ENCODE results near the gene RALGAPA1.
"Not testable (repeated sequence)": the region's sequence is repeated elsewhere in the genome, so short reads cannot be mapped to it uniquely, and the experiment has no call there.

Gene RALGAPA1

GRCh38 chr14:35632271-35632670 is 176.8 kb downstream of the RALGAPA1 start:
- no peak for DNase-seq
- H3K36me3 ChIP-seq = peaks cover 6% of the 10 kb centered on the region
- no peak for TF ChIP-seq CTCF (IDR thresholded peaks at IDR 0.05; ENCODE audit: low read depth, low read length)
- H3K4me1 ChIP-seq = peaks cover 6% of the 10 kb centered on the region; the same call in 1 of the 2 replicates
- no peaks in the 10 kb centered on the region for H3K9me3 ChIP-seq
- no peak overlapping the region for H3K4me3 ChIP-seq (ENCODE audit: low read depth, low read length)
- H3K27me3 ChIP-seq = no peaks in the 10 kb centered on the region

GRCh38 chr14:35631071-35631805 is 177.9 kb downstream of the RALGAPA1 start:
- no peak for TF ChIP-seq CTCF (IDR thresholded peaks at IDR 0.05; ENCODE audit: low read depth, low read length)
- Histone ChIP-seq H3K36me3 (no peaks in the 10 kb centered on the region; the same call in 1 of the 2 replicates), H3K4me1 (peaks cover 8% of the 10 kb centered on the region), H3K9me3 (no peaks in the 10 kb centered on the region), H3K27me3 (no peaks in the 10 kb centered on the region), H3K4me3 (ENCODE audit: low read depth, low read length) (no peak overlapping the region)
- DNase-seq = no peak

GRCh38 chr14:35628989-35629388 is 180.1 kb downstream of the RALGAPA1 start:
- Histone ChIP-seq H3K27me3 (no peaks in the 10 kb centered on the region), H3K9me3 (no peaks in the 10 kb centered on the region), H3K4me1 (peaks cover 10% of the 10 kb centered on the region), H3K36me3 (no peaks in the 10 kb centered on the region; the same call in 1 of the 2 replicates), H3K4me3 (ENCODE audit: low read depth, low read length) (no peak overlapping the region)
- no peak for DNase-seq
- no peak for TF ChIP-seq CTCF (IDR thresholded peaks at IDR 0.05; ENCODE audit: low read depth, low read length)

- not testable (repeated sequence) for DNase-seq
These were observed 182.1 kb downstream of the RALGAPA1 start for GRCh38 chr14:35626947-35627346.

GRCh38 chr14:35621996-35622395 is 187.1 kb downstream of the RALGAPA1 start:
- DNase-seq; H3K36me3 ChIP-seq; H3K27me3 ChIP-seq; H3K4me3 ChIP-seq (ENCODE audit: low read depth, low read length); H3K4me1 ChIP-seq; H3K9me3 ChIP-seq: not testable (repeated sequence)

More at GRCh38 chr14:35626947-35627346, 182.1 kb downstream of the RALGAPA1 start:
- H3K4me1 ChIP-seq; H3K9me3 ChIP-seq; H3K27me3 ChIP-seq; H3K36me3 ChIP-seq; H3K4me3 ChIP-seq (ENCODE audit: low read depth, low read length): not testable (repeated sequence)

GRCh38 chr14:35619998-35620397 is 189.1 kb downstream of the RALGAPA1 start:
- DNase-seq; H3K4me3 ChIP-seq (ENCODE audit: low read depth, low read length); H3K36me3 ChIP-seq; H3K4me1 ChIP-seq; H3K9me3 ChIP-seq; H3K27me3 ChIP-seq: not testable (repeated sequence)

GRCh38 chr14:35619461-35619860 is 189.6 kb downstream of the RALGAPA1 start:
- not testable (repeated sequence) for DNase-seq; H3K4me3 ChIP-seq (ENCODE audit: low read depth, low read length)

GRCh38 chr14:35617500-35617899 is 191.6 kb downstream of the RALGAPA1 start:
- H3K27me3 ChIP-seq = no peaks in the 10 kb centered on the region
- H3K36me3 ChIP-seq = no peaks in the 10 kb centered on the region; the same call in none of the 2 replicates
- no peak for DNase-seq
- TF ChIP-seq CTCF (IDR thresholded peaks at IDR 0.05; ENCODE audit: low read depth, low read length) = no peak
- H3K4me3 ChIP-seq (ENCODE audit: low read depth, low read length) = no peak overlapping the region
- no peaks in the 10 kb centered on the region for H3K4me1 ChIP-seq
- H3K9me3 ChIP-seq = no peaks in the 10 kb centered on the region

More at GRCh38 chr14:35619461-35619860, 189.6 kb downstream of the RALGAPA1 start:
- H3K4me1 ChIP-seq, H3K27me3 ChIP-seq, H3K36me3 ChIP-seq, H3K9me3 ChIP-seq: not testable (repeated sequence)

Measured in BE2C (cell line).